ENCODE data around the gene CP. TPM values are rescaled to one million over a fixed set of nuclear protein-coding genes. Genes with fewer than 3 reads are reported as not detected.
A peak's percentile ranks its signal among the peaks of the same experiment; 100 is the strongest.
"Not testable (repeated sequence)": the region's sequence is repeated elsewhere in the genome, so short reads cannot be mapped to it uniquely, and the experiment has no call there.

CP gene
- total and polyA plus RNA-seq, 3 experiments from 2014 or later: not detected

- Histone ChIP-seq H3K27ac (ENCODE audit: low read depth, low read length) (no peak overlapping the region), H3K27me3 (ENCODE audit: insufficient read depth, low read length, poor library complexity, severe bottlenecking) (no peaks in the 10 kb centered on the region), H3K4me3 (ENCODE audit: low read length) (no peak overlapping the region), H3K9me3 (ENCODE audit: low read length) (no peaks in the 10 kb centered on the region), H3K4me1 (ENCODE audit: insufficient read depth, low read length) (no peaks in the 10 kb centered on the region), H3K36me3 (ENCODE audit: insufficient read depth, low read length) (no peaks in the 10 kb centered on the region)
- H3K36me3 Mint-ChIP-seq: no peaks in the 10 kb centered on the region
- CTCF ChIA-PET: no interaction called here
- no peaks in the 10 kb centered on the region for H3K4me1 Mint-ChIP-seq
- H3K9me3 Mint-ChIP-seq: no peaks in the 10 kb centered on the region
- H3K27ac Mint-ChIP-seq: no peak overlapping the region
- no peak overlapping the region for H3K4me3 Mint-ChIP-seq
- POLR2A ChIA-PET: no interaction called here
- no peak for DNase-seq
- peaks cover 1 to 23% of the 10 kb centered on the region in 2 donors for H3K27me3 Mint-ChIP-seq
These were observed 12.2 kb downstream of the CP start for GRCh38 chr3:149209431-149209830.

- ChIA-PET POLR2A (no interaction called here), CTCF (no interaction called here)
- H3K36me3 Mint-ChIP-seq: no peaks in the 10 kb centered on the region
These were observed 14.2 kb downstream of the CP start for GRCh38 chr3:149207475-149207874.

GRCh38 chr3:149204390-149204991 lies 17.1 kb downstream of the CP start:
- Histone ChIP-seq H3K27ac (ENCODE audit: low read depth, low read length) (no peak overlapping the region), H3K36me3 (ENCODE audit: insufficient read depth, low read length) (no peaks in the 10 kb centered on the region), H3K4me1 (ENCODE audit: insufficient read depth, low read length) (no peaks in the 10 kb centered on the region), H3K27me3 (ENCODE audit: insufficient read depth, low read length, poor library complexity, severe bottlenecking) (no peaks in the 10 kb centered on the region), H3K4me3 (ENCODE audit: low read length) (no peak overlapping the region), H3K9me3 (ENCODE audit: low read length) (no peaks in the 10 kb centered on the region)
- H3K9me3 Mint-ChIP-seq: no peaks in the 10 kb centered on the region
- H3K4me3 Mint-ChIP-seq: no peak overlapping the region
- peaks cover 10 to 18% of the 10 kb centered on the region in 2 donors for H3K27me3 Mint-ChIP-seq
- no peak overlapping the region for H3K27ac Mint-ChIP-seq
- POLR2A ChIA-PET: no interaction called here
- H3K36me3 Mint-ChIP-seq: no peaks in the 10 kb centered on the region
- H3K4me1 Mint-ChIP-seq: peaks cover 0 to 6% (median 0%) of the 10 kb centered on the region in 3 donors
- CTCF ChIA-PET: no interaction called here
- DNase-seq: no peak

More at GRCh38 chr3:149207475-149207874, 14.2 kb downstream of the CP start:
- no peaks in the 10 kb centered on the region for H3K9me3 Mint-ChIP-seq
- no peak overlapping the region for H3K27ac ChIP-seq (ENCODE audit: low read depth, low read length)
- no peak for DNase-seq
- H3K4me3 Mint-ChIP-seq: no peak overlapping the region
- no peaks in the 10 kb centered on the region for H3K36me3 ChIP-seq (ENCODE audit: insufficient read depth, low read length)
- peaks cover 1 to 23% of the 10 kb centered on the region in 2 donors for H3K27me3 Mint-ChIP-seq
- H3K4me1 Mint-ChIP-seq: peaks cover 0 to 6% (median 0%) of the 10 kb centered on the region in 3 donors
- no peaks in the 10 kb centered on the region for H3K4me1 ChIP-seq (ENCODE audit: insufficient read depth, low read length)
- no peaks in the 10 kb centered on the region for H3K27me3 ChIP-seq (ENCODE audit: insufficient read depth, low read length, poor library complexity, severe bottlenecking)
- H3K27ac Mint-ChIP-seq: no peak overlapping the region
- no peaks in the 10 kb centered on the region for H3K9me3 ChIP-seq (ENCODE audit: low read length)
- no peak overlapping the region for H3K4me3 ChIP-seq (ENCODE audit: low read length)

GRCh38 chr3:149203758-149204157 lies 17.9 kb downstream of the CP start:
- Mint-ChIP-seq H3K27me3 (peaks cover 10 to 15% of the 10 kb centered on the region in 2 donors), H3K4me3 (no peak overlapping the region), H3K27ac (no peak overlapping the region), H3K36me3 (no peaks in the 10 kb centered on the region), H3K4me1 (peaks cover 0 to 6% (median 0%) of the 10 kb centered on the region in 3 donors), H3K9me3 (no peaks in the 10 kb centered on the region)
- no peaks in the 10 kb centered on the region for H3K36me3 ChIP-seq (ENCODE audit: insufficient read depth, low read length)
- H3K27ac ChIP-seq (ENCODE audit: low read depth, low read length): no peak overlapping the region
- POLR2A ChIA-PET: no interaction called here
- H3K27me3 ChIP-seq (ENCODE audit: insufficient read depth, low read length, poor library complexity, severe bottlenecking): no peaks in the 10 kb centered on the region
- H3K9me3 ChIP-seq (ENCODE audit: low read length): no peaks in the 10 kb centered on the region
- H3K4me1 ChIP-seq (ENCODE audit: insufficient read depth, low read length): no peaks in the 10 kb centered on the region
- H3K4me3 ChIP-seq (ENCODE audit: low read length): no peak overlapping the region
- CTCF ChIA-PET: no interaction called here
- DNase-seq: no peak

- no peak overlapping the region for H3K4me3 Mint-ChIP-seq
- peaks cover 0 to 10% (median 0%) of the 10 kb centered on the region in 3 donors for H3K4me1 Mint-ChIP-seq
- no peak overlapping the region for H3K27ac Mint-ChIP-seq
- peaks cover 7 to 13% of the 10 kb centered on the region in 2 donors for H3K27me3 Mint-ChIP-seq
- Histone ChIP-seq H3K4me1 (ENCODE audit: insufficient read depth, low read length) (no peaks in the 10 kb centered on the region), H3K27me3 (ENCODE audit: insufficient read depth, low read length, poor library complexity, severe bottlenecking) (no peaks in the 10 kb centered on the region), H3K4me3 (ENCODE audit: low read length) (no peak overlapping the region), H3K27ac (ENCODE audit: low read depth, low read length) (no peak overlapping the region), H3K9me3 (ENCODE audit: low read length) (no peaks in the 10 kb centered on the region), H3K36me3 (ENCODE audit: insufficient read depth, low read length) (no peaks in the 10 kb centered on the region)
- no peaks in the 10 kb centered on the region for H3K36me3 Mint-ChIP-seq
- CTCF ChIA-PET: no interaction called here
- no peaks in the 10 kb centered on the region for H3K9me3 Mint-ChIP-seq
- DNase-seq: no peak
- POLR2A ChIA-PET: no interaction called here
These were observed 22.2 kb downstream of the CP start for GRCh38 chr3:149199474-149199873.

GRCh38 chr3:149198611-149199010 lies 23.0 kb downstream of the CP start:
- Histone ChIP-seq H3K4me1 (ENCODE audit: insufficient read depth, low read length) (no peaks in the 10 kb centered on the region), H3K9me3 (ENCODE audit: low read length) (no peaks in the 10 kb centered on the region), H3K36me3 (ENCODE audit: insufficient read depth, low read length) (no peaks in the 10 kb centered on the region), H3K27me3 (ENCODE audit: insufficient read depth, low read length, poor library complexity, severe bottlenecking) (no peaks in the 10 kb centered on the region), H3K27ac (ENCODE audit: low read depth, low read length) (no peak overlapping the region), H3K4me3 (ENCODE audit: low read length) (no peak overlapping the region)
- Mint-ChIP-seq H3K36me3 (no peaks in the 10 kb centered on the region), H3K4me1 (peaks cover 0 to 4% (median 0%) of the 10 kb centered on the region in 3 donors), H3K9me3 (no peaks in the 10 kb centered on the region), H3K4me3 (no peak overlapping the region), H3K27me3 (peaks cover 5 to 13% of the 10 kb centered on the region in 2 donors), H3K27ac (no peak overlapping the region)
- no peak for DNase-seq
- POLR2A ChIA-PET: no interaction called here
- CTCF ChIA-PET: no interaction called here

GRCh38 chr3:149197669-149198068 lies 24.0 kb downstream of the CP start:
- no peak overlapping the region for H3K27ac Mint-ChIP-seq
- Histone ChIP-seq H3K4me3 (ENCODE audit: low read length) (no peak overlapping the region), H3K9me3 (ENCODE audit: low read length) (no peaks in the 10 kb centered on the region), H3K27ac (ENCODE audit: low read depth, low read length) (no peak overlapping the region), H3K4me1 (ENCODE audit: insufficient read depth, low read length) (no peaks in the 10 kb centered on the region), H3K36me3 (ENCODE audit: insufficient read depth, low read length) (no peaks in the 10 kb centered on the region), H3K27me3 (ENCODE audit: insufficient read depth, low read length, poor library complexity, severe bottlenecking) (no peaks in the 10 kb centered on the region)
- H3K27me3 Mint-ChIP-seq: peaks cover 5 to 13% of the 10 kb centered on the region in 2 donors
- H3K4me3 Mint-ChIP-seq: no peak overlapping the region
- ChIA-PET CTCF (no interaction called here), POLR2A (no interaction called here)
- H3K4me1 Mint-ChIP-seq: peaks cover 0 to 4% (median 0%) of the 10 kb centered on the region in 3 donors
- no peaks in the 10 kb centered on the region for H3K36me3 Mint-ChIP-seq
- H3K9me3 Mint-ChIP-seq: no peaks in the 10 kb centered on the region
- DNase-seq: no peak

GRCh38 chr3:149196805-149197592 lies 24.6 kb downstream of the CP start:
- H3K27me3 ChIP-seq (ENCODE audit: insufficient read depth, low read length, poor library complexity, severe bottlenecking); H3K4me3 ChIP-seq (ENCODE audit: low read length); H3K4me1 Mint-ChIP-seq; H3K36me3 Mint-ChIP-seq; POLR2A ChIA-PET; DNase-seq; H3K9me3 ChIP-seq (ENCODE audit: low read length); H3K27ac ChIP-seq (ENCODE audit: low read depth, low read length); CTCF ChIA-PET; H3K4me3 Mint-ChIP-seq; H3K9me3 Mint-ChIP-seq; H3K4me1 ChIP-seq (ENCODE audit: insufficient read depth, low read length); H3K36me3 ChIP-seq (ENCODE audit: insufficient read depth, low read length): not testable (repeated sequence)
- H3K27ac Mint-ChIP-seq: peak overlapping the region in 2 of 8 donors; percentile 21 to 63
- peaks cover 2 to 13% of the 10 kb centered on the region in 2 donors for H3K27me3 Mint-ChIP-seq

All from CD8-positive, alpha-beta memory T cell (primary cell).